HEK293T (cell line): Measurements from ENCODE around the gene OR4K14.

Source experiments
- ARNT ChIP-seq: fragments of 450-650 bp; IDR thresholded peaks from 2 replicates; pipeline ENCODE4 v1.6.1; 2017; ENCODE audit warnings: mild to moderate bottlenecking
- BHLHE40 ChIP-seq: fragments of 450-650 bp; IDR thresholded peaks from 2 replicates; pipeline ENCODE4 v1.6.1; 2016; ENCODE audit warnings: mild to moderate bottlenecking, moderate library complexity, borderline replicate concordance
- CTBP1 ChIP-seq: fragments of 450-650 bp; IDR thresholded peaks from 2 replicates; pipeline ENCODE4 v1.6.1; 2016; ENCODE audit warnings: borderline replicate concordance
- ELF4 ChIP-seq: fragments of 450-650 bp; IDR thresholded peaks from 2 replicates; pipeline ENCODE4 v1.6.1; 2017; ENCODE audit warnings: antibody characterized with exemption
- FOXA1 ChIP-seq: fragments of 450-650 bp; IDR thresholded peaks from 2 replicates; pipeline ENCODE4 v1.6.1; 2016; ENCODE audit warnings: mild to moderate bottlenecking
- FOXK2 ChIP-seq: fragments of 450-650 bp; IDR thresholded peaks from 2 replicates; pipeline ENCODE4 v1.6.1; 2016; ENCODE audit warnings: mild to moderate bottlenecking
- FOXM1 ChIP-seq: fragments of 450-650 bp; IDR thresholded peaks from 2 replicates; pipeline ENCODE4 v1.6.1; 2017; ENCODE audit warnings: mild to moderate bottlenecking, borderline replicate concordance
- L3MBTL2 ChIP-seq: fragments of 450-650 bp; conservative IDR thresholded peaks from 2 replicates; pipeline ENCODE4 v1.6.1; 2016; ENCODE audit warnings: mild to moderate bottlenecking
- NFRKB ChIP-seq: fragments of 450-650 bp; IDR thresholded peaks from 2 replicates; pipeline ENCODE4 v1.6.1; 2016; ENCODE audit warnings: mild to moderate bottlenecking, moderate library complexity
- SP1 ChIP-seq: fragments of 450-650 bp; IDR thresholded peaks from 2 replicates; pipeline ENCODE4 v1.6.1; 2017
- SUZ12 ChIP-seq: fragments of 450-650 bp; IDR thresholded peaks from 2 replicates; pipeline ENCODE4 v1.6.1; 2016; ENCODE audit warnings: mild to moderate bottlenecking
- TARDBP ChIP-seq: fragments of 450-650 bp; IDR thresholded peaks from 2 replicates; pipeline ENCODE4 v1.6.1; 2016
- ZNF384 ChIP-seq: fragments of 450-650 bp; IDR thresholded peaks from 2 replicates; pipeline ENCODE4 v1.6.1; 2016
- TF ChIP-seq, protein P1 (sequence below): fragments of 450-650 bp; IDR thresholded peaks from 2 replicates; pipeline ENCODE4 v1.6.1; 2016

DNA sequence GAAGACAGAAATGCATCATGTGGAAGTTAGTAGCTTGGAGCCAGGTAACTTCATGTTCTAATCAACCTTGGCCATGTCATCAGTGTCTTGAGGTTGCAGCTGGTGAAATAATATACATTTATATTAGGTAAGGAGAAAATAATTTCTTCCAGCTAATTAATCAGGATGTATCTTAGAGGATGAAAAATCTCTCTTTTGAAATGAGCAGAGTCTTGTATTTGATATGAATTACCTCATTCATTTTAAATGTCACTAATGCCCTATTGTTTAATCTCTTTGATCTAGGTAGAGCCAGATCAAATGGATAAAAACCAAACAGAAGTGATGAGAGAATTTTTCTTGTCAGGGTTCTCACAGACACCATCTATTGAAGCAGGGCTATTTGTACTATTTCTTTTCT is 17.2 kb downstream of the OR4K14 start, which contains the start of gene OR4Q2:
- TF ChIP-seq FOXA1 (no peak), TARDBP (no peak), NFRKB (no peak), ELF4 (no peak), ZNF384 (no peak), SP1 (no peak), BHLHE40 (no peak), FOXM1 (no peak), SUZ12 (no peak), CTBP1 (no peak), FOXK2 (no peak), ARNT (no peak), L3MBTL2 (no peak)
- TF ChIP-seq, protein P1, sequence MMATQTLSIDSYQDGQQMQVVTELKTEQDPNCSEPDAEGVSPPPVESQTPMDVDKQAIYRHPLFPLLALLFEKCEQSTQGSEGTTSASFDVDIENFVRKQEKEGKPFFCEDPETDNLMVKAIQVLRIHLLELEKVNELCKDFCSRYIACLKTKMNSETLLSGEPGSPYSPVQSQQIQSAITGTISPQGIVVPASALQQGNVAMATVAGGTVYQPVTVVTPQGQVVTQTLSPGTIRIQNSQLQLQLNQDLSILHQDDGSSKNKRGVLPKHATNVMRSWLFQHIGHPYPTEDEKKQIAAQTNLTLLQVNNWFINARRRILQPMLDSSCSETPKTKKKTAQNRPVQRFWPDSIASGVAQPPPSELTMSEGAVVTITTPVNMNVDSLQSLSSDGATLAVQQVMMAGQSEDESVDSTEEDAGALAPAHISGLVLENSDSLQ, result no peak
